SK-MEL-5 (cell line): ENCODE measurements around the gene ASPSCR1. TPM values are rescaled to one million over a fixed set of nuclear protein-coding genes. Genes with fewer than 3 reads are reported as not detected.

Source experiments
- DNase-seq: peaks from one replicate; pipeline ENCODE4 v3.0.0-alpha.2; 2016; ENCODE audit warnings: low read depth, low spot score
- in situ Hi-C: cut with HindIII; loops from 2 replicates; pipeline ENCODE4 v1.10.0; 2016; ENCODE audit warnings: low sequenced_read_pairs, high pct_unique_total_duplicates, low pct_unique_long_range_greater_than_20kb
- total RNA-seq: library from RNA; depleted of rRNA; stranded (reverse); fragments of >200 nt; shearing (Covaris generic); gene quantifications from 2 replicates; pipeline ENCODE4 v1.2.3, GENCODE V29; 2014

ASPSCR1 gene
- total RNA-seq, 1 experiment from 2014 or later, result 80.5 TPM

DNA sequence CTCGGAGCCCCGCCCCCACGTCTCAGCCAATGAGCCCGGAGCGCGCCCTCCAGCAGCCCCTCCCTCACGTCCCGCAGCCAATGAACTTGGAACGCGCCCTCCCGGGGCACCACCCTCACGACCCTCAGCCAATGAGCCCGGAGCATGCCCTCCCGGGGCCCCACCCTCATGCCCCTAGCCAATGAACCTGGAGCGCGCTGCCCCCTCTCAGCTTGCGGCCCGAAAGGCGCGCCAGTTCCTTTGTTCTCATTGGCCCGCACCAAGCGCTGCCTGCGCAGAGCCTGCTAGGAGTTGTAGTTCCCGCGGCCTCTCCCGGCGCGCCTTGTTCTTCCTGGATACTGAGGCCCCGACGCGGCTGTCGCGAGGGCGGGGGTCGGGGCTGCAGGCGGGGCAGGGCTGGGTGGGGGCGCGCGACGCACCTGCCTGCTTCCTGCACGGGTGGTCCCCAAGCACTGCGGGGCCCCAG lies 45.6 kb downstream of the ASPSCR1 start, which contains the start of gene LRRC45:
Gene LRRC45 (plus strand): TSS at position 325 of the 466 bp plus-strand sequence. CDS start 339 bp downstream, outside the sequence.
- peak; percentile 100 for DNase-seq
- in situ Hi-C loops, result no loop called here

- in situ Hi-C loops, result no loop called here
- DNase-seq, result peak; percentile 31
Observed at GRCh38 chr17:82023447-82024241, 46.2 kb downstream of the ASPSCR1 start.

GRCh38 chr17:82024859-82025258 lies 47.4 kb downstream of the ASPSCR1 start:
- in situ Hi-C loops, result no loop called here
- no peak for DNase-seq

GRCh38 chr17:82025401-82026107 lies 48.1 kb downstream of the ASPSCR1 start:
- no peak for DNase-seq
- in situ Hi-C loops, result no loop called here

- no peak for DNase-seq
- in situ Hi-C loops, result no loop called here
Observed at GRCh38 chr17:82028246-82028645, 50.8 kb downstream of the ASPSCR1 start.

GRCh38 chr17:82028966-82029365 lies 51.5 kb downstream of the ASPSCR1 start:
- no peak for DNase-seq
- in situ Hi-C loops, result no loop called here

DNA sequence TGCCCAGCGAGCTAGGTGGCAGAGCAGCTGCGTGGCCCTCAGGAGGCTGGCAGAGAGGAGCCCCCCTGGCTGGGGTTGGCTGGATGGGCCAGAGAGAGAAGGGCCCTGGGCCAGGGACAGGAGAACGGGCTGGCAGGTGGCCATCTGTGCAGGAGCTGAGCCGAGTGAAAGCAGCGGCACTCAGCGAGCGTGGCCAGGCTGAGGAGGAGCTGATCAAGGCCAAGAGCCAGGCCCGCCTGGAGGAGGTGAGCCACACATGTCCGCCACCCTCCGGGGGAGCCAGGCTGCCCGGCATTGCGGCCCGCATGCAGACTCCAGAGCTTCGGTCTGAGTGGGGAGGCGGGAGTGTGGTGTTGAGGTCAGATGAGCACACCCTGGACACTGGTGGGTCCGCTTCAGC lies 52.0 kb downstream of the ASPSCR1 start:
- in situ Hi-C loops, result no loop called here
- no peak for DNase-seq

DNA sequence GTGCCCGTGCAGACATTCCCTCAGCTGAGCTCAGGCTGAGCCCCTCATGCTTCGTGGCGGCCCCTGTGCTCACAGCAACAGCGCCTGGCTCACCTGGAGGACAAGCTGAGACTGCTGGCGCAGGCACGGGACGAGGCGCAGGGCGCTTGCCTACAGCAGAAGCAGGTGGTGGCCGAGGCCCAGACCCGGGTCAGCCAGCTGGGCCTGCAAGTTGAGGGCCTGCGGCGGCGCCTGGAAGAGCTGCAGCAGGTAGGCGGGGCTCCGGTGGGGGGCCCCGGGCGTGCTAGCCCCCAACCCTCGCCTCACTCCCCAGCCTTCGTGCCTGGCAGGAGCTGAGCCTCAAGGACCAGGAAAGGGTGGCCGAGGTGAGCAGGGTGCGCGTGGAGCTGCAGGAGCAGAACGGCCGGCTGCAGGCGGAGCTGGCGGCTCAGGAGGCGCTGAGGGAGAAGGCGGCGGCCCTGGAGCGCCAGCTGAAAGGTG lies 52.6 kb downstream of the ASPSCR1 start:
- no peak for DNase-seq
- in situ Hi-C loops, result loop anchor here (10.0 kb wide), 1 partner anchor 105 kb away; no protein-coding TSS in a partner anchor

DNA sequence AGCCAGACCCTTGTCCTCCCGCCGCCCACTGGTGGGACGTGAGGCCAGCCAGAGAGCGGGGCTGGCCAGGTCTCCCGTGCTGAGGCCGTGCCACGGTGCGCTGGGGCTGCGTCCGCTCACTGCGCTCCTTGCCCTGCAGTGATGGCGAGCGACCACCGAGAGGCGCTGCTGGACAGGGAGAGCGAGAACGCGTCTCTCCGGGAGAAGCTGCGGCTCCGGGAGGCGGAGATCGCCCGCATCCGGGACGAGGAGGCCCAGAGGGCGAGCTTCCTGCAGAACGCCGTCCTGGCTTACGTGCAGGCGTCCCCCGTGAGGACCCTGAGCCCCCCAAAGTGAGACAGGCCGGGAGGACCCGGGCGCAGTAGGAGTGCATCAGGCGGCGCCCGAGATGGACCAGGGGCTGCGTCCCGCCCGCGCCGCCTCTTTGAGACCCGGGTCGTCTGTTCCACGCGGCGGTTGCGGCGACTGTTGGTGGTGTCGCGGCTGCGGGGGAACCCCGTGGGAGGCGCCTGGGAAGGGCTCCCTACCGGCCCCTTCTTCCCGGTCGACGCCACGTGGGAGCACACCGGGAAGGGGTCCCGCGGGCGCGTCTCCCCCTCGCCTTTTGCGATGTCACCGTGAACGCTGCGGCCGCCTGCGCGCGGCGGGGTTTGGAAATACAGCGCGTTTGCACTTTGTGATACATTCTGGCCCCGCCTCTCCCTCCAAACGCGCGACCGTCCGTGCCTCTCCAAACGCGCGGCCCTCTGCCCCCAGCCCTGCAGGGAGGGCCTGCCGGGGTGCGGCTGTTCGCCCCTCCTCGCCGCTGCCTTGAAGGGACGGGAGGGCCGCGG lies 53.3 kb downstream of the ASPSCR1 start:
- DNase-seq, result peak; percentile 91
- in situ Hi-C loops, result loop anchor here (10.0 kb wide), 1 partner anchor 104 kb away; no protein-coding TSS in a partner anchor

DNA sequence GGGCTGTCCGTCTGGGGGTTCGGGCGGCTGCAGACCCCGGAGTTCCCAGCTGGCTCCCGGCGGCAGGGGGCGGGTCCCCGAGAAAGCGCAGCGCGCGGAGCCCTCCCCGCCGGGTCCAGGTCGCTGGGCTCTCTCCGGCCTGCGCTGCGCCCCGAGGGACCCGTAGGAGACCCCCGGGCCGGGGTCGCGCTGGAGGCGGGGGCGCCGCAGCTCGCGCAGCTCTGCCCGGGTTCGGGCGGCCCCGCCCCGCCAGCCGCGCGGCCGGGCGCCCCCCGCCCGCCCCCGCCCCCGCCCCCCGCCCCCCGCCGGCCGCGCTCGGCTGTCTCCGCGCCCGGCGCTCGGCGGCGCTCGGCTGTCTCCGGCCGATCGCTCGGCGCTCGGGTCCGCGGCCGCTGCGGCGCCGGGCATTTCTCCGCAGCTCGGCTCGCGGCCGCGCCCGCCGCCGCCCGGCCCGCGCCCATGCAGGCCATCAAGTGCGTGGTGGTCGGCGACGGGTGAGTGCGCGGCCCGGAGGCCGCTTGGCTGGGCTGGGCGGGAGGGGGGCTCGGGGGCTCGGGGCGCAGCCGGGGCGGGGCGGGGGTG lies 54.0 kb downstream of the ASPSCR1 start, which contains the start of gene RAC3:
Gene RAC3 (plus strand): TSS at position 376 of the 582 bp plus-strand sequence. CDS start 84 bp downstream, at position 460.
- DNase-seq, result peak; percentile 58
- in situ Hi-C loops, result loop anchor here (10.0 kb wide), 1 partner anchor 103 kb away; no protein-coding TSS in a partner anchor

DNA sequence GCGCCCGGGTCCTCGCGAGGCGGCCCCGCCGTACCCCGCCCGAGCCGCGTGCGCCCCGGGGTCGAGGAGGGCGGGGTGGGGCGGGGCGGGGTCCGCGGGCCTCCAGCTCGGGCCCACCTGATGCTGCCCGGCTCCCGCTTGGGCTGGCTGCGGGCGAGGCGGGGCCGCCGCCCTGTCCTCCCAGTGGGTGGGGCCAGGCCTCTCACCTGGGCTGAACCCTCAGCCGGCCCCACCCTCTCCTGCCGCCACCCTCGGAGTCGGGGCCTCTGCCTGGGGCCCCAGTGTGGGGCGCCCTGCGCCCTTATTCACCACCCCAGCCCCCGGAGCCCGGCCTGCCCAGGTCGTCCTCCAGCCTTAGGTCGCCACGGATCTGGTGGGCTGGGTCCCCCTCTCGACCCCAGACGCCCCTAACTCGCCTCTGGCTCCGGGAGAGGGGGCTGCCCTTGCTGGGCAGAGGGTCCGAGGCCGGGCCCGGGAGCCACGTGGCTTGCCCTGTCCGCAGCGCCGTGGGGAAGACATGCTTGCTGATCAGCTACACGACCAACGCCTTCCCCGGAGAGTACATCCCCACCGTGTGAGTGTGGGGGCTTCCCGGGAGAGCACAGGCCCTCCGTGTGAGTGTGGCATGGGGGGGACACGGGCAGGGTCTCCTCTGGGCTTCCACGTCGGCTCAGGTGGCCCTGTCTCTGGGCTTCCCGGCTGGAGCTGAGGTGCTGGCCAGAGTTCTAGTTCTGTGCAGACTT lies 54.6 kb downstream of the ASPSCR1 start:
- in situ Hi-C loops, result loop anchor here (10.0 kb wide), 1 partner anchor 103 kb away; no protein-coding TSS in a partner anchor
- DNase-seq, result no peak

DNA sequence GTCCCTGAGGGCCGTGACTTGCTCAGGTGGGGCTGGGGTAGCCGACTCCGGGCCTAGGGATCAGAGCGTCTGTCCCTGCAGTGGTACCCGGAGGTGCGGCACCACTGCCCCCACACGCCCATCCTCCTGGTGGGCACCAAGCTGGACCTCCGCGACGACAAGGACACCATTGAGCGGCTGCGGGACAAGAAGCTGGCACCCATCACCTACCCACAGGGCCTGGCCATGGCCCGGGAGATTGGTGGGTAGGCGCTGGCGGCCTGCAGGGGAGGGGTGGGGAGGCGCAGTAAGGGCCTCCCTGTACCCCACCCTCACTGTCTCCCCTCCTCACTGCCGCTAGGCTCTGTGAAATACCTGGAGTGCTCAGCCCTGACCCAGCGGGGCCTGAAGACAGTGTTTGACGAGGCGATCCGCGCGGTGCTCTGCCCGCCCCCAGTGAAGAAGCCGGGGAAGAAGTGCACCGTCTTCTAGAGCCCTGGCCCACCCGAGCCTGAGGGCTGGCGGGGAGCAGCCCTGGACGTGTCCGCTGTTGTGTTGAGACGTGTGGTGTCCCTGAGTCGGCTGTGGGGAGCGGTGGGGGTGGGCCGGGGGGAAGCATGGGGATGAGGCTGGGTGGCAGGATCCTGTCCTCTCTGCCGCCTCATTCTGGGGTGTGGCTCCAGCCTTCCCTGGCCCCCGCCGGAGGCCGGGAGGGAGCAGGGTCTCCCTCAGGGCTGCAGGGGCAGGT lies 56.1 kb downstream of the ASPSCR1 start:
- DNase-seq, result no peak
- in situ Hi-C loops, result loop anchor here (10.0 kb wide), 1 partner anchor 101 kb away; no protein-coding TSS in a partner anchor

- in situ Hi-C loops, result loop anchor here (10.0 kb wide), 1 partner anchor 100 kb away; no protein-coding TSS in a partner anchor
- DNase-seq, result no peak
Observed at GRCh38 chr17:82034371-82035011, 57.1 kb downstream of the ASPSCR1 start.

GRCh38 chr17:82035488-82035887 lies 58.1 kb downstream of the ASPSCR1 start:
- in situ Hi-C loops, result loop anchor here (10.0 kb wide), 1 partner anchor 99 kb away; no protein-coding TSS in a partner anchor

GRCh38 chr17:82035956-82036633 lies 58.7 kb downstream of the ASPSCR1 start:
- DNase-seq, result no peak
- in situ Hi-C loops, result loop anchor here (10.0 kb wide), 1 partner anchor 99 kb away; no protein-coding TSS in a partner anchor

More at GRCh38 chr17:82035488-82035887, 58.1 kb downstream of the ASPSCR1 start:
- DNase-seq, result no peak
